DND-41 (cell line): ENCODE results near the gene DYNC1LI2.

ENCODE experiments used
- ATAC-seq: fragments of 200-7000 bp; cut with Tn5 transposase; 3 replicates; pipeline ENCODE4 v1.9.1; 2021; ENCODE audit warnings: low read depth; ENCODE audit not compliant: insufficient read depth
- DNase-seq: peaks from one replicate; pipeline ENCODE4 v3.0.0-alpha.2; 2020
- H2AFZ ChIP-seq: 2 replicates; pipeline ENCODE4 v1.6.0; 2012; ENCODE audit warnings: low read depth, low read length
- H3K27ac ChIP-seq: 2 replicates; pipeline ENCODE4 v1.5.1; 2012; ENCODE audit warnings: low read length, inconsistent platforms
- H3K27me3 ChIP-seq: fragments of 200-600 bp; sonication (generic); 2 replicates; pipeline ENCODE4 v1.6.0; 2012; ENCODE audit warnings: low read length, mild to moderate bottlenecking, inconsistent platforms; ENCODE audit not compliant: insufficient read depth, poor library complexity
- H3K36me3 ChIP-seq: 2 replicates; pipeline ENCODE4 v1.5.1; 2012; ENCODE audit warnings: low read length, inconsistent platforms; ENCODE audit not compliant: insufficient read depth
- H3K4me1 ChIP-seq: 2 replicates; pipeline ENCODE4 v1.5.1; 2012; ENCODE audit warnings: mild to moderate bottlenecking, low read length; ENCODE audit not compliant: insufficient read depth
- H3K4me2 ChIP-seq: 2 replicates; pipeline ENCODE4 v1.6.0; 2012; ENCODE audit warnings: mild to moderate bottlenecking, moderate library complexity, low read length, inconsistent platforms; ENCODE audit not compliant: insufficient read depth
- H3K4me3 ChIP-seq, 2 experiments: fragments of 200-600 bp in 1 of 2; shearing (Covaris generic) in 1 of 2; 2 replicates each; pipeline ENCODE4 v1.5.1; 2012 to 2016; ENCODE audit warnings: inconsistent platforms in 2 of 2, low read length in 2 of 2, mild to moderate bottlenecking in 2 of 2, low read depth in 1 of 2, moderate library complexity in 1 of 2
- H3K79me2 ChIP-seq: 2 replicates; pipeline ENCODE4 v1.6.0; 2012; ENCODE audit warnings: low read length, inconsistent platforms; ENCODE audit not compliant: insufficient read depth
- H3K9ac ChIP-seq: 2 replicates; pipeline ENCODE4 v1.6.0; 2012; ENCODE audit warnings: low read depth, mild to moderate bottlenecking, inconsistent platforms, low read length, moderate library complexity
- H3K9me3 ChIP-seq: 2 replicates; pipeline ENCODE4 v1.5.1; 2012; ENCODE audit warnings: low read length, moderate library complexity, mild to moderate bottlenecking, inconsistent platforms; ENCODE audit not compliant: insufficient read depth, severe bottlenecking
- H4K20me1 ChIP-seq: 2 replicates; pipeline ENCODE4 v1.6.0; 2012; ENCODE audit warnings: low read length; ENCODE audit not compliant: insufficient read depth
- EZH2 ChIP-seq: IDR thresholded peaks from 3 replicates; pipeline ENCODE4 v1.6.1; 2012; ENCODE audit warnings: borderline replicate concordance, low read depth, mild to moderate bottlenecking, moderate library complexity, low read length, inconsistent platforms; ENCODE audit not compliant: severe bottlenecking
- TF ChIP-seq, protein P1 (sequence below): IDR thresholded peaks from 2 replicates; pipeline ENCODE4 v1.5.1; 2012; ENCODE audit warnings: borderline replicate concordance, low read length, moderate library complexity, mild to moderate bottlenecking; ENCODE audit not compliant: poor library complexity, severe bottlenecking; ENCODE audit errors: extremely low read depth

Gene DYNC1LI2

DNA sequence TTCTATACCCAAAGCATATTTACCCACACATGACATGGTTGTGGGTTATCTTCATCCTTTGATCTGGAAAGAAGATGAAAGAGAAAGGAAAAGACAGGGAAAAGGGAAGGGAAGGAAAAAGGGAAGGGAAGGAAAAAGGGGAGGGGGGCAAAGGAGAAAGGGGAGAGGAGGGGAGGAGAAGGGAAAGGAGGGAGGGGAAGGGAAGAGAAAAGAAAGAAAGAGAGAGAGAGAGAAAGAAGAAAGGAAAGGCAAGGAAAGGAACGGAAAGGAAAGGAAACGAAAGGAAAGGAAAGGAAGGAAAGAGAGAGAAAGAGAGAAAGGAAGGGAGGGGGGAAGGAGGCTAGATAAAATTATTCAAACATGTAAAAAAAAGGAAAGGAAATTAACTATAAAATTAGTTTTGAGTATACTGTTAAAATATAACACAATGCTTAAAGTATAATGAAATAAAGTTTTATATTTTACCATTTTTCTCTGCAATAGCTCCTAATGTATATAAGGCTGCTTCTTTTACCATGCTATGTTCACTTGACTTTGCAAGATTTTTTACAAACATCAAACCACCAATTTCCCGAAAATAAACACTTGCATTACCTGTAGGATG, 38.8 kb upstream of the DYNC1LI2 start:
- Histone ChIP-seq H3K4me2 (no peak overlapping the region), H2AFZ (no peak overlapping the region), H3K4me1 (no peaks in the 10 kb centered on the region), H3K27me3 (peaks cover 3% of the 10 kb centered on the region), H3K9me3 (no peaks in the 10 kb centered on the region), H3K36me3 (no peaks in the 10 kb centered on the region), H4K20me1 (no peaks in the 10 kb centered on the region), H3K4me3 (no peak overlapping the region), H3K79me2 (no peaks in the 10 kb centered on the region), H3K9ac (no peak overlapping the region), H3K27ac (no peak overlapping the region)
- no peak for ATAC-seq
- TF ChIP-seq, protein P1, sequence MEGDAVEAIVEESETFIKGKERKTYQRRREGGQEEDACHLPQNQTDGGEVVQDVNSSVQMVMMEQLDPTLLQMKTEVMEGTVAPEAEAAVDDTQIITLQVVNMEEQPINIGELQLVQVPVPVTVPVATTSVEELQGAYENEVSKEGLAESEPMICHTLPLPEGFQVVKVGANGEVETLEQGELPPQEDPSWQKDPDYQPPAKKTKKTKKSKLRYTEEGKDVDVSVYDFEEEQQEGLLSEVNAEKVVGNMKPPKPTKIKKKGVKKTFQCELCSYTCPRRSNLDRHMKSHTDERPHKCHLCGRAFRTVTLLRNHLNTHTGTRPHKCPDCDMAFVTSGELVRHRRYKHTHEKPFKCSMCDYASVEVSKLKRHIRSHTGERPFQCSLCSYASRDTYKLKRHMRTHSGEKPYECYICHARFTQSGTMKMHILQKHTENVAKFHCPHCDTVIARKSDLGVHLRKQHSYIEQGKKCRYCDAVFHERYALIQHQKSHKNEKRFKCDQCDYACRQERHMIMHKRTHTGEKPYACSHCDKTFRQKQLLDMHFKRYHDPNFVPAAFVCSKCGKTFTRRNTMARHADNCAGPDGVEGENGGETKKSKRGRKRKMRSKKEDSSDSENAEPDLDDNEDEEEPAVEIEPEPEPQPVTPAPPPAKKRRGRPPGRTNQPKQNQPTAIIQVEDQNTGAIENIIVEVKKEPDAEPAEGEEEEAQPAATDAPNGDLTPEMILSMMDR: no peak
- TF ChIP-seq EZH2: no peak
- no peak for DNase-seq

- H3K79me2 ChIP-seq: no peaks in the 10 kb centered on the region
- no peaks in the 10 kb centered on the region for H4K20me1 ChIP-seq
- H3K9me3 ChIP-seq: no peaks in the 10 kb centered on the region
- DNase-seq: no peak
- H3K4me2 ChIP-seq: no peak overlapping the region
- no peaks in the 10 kb centered on the region for H3K36me3 ChIP-seq
- ATAC-seq: no peak
- no peak overlapping the region for H3K27ac ChIP-seq
- no peaks in the 10 kb centered on the region for H3K4me1 ChIP-seq
- H3K27me3 ChIP-seq: peaks cover 3% of the 10 kb centered on the region
- H3K9ac ChIP-seq: no peak overlapping the region
- TF ChIP-seq, protein P1: no peak
- no peak for TF ChIP-seq EZH2
- H3K4me3 ChIP-seq: no peak overlapping the region
- H2AFZ ChIP-seq: no peak overlapping the region
These were observed 36.0 kb upstream of the DYNC1LI2 start for GRCh38 chr16:66787427-66787826.

DNA sequence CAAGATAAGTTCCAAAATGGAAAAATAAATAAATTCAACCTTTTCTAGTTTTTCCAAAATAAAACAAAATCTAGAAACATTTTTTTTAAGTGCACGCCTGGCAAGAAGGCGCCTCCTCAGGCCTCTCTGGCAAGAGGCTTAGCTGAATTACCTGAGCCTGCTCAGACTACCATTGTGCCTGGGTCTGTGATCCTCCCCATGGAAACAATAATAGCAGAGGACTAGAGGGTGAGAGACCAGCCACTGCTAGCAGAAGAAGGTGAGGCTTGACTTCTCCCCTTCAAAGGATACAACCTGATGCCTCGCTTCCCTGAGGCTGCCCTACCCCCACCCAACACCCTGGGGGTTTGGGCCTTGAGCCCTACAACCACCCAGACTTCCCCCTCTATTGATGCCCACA, 35.1 kb upstream of the DYNC1LI2 start:
- no peaks in the 10 kb centered on the region for H4K20me1 ChIP-seq
- H2AFZ ChIP-seq: no peak overlapping the region
- no peak overlapping the region for H3K27ac ChIP-seq
- H3K27me3 ChIP-seq: peaks cover 3% of the 10 kb centered on the region
- no peaks in the 10 kb centered on the region for H3K36me3 ChIP-seq
- no peak overlapping the region for H3K9ac ChIP-seq
- H3K4me3 ChIP-seq: no peak overlapping the region
- DNase-seq (no peak), ATAC-seq (no peak)
- TF ChIP-seq EZH2: no peak
- TF ChIP-seq, protein P1: no peak
- H3K79me2 ChIP-seq: no peaks in the 10 kb centered on the region
- no peaks in the 10 kb centered on the region for H3K9me3 ChIP-seq
- no peaks in the 10 kb centered on the region for H3K4me1 ChIP-seq
- H3K4me2 ChIP-seq: no peak overlapping the region

GRCh38 chr16:66776457-66776856, 25.0 kb upstream of the DYNC1LI2 start:
- Histone ChIP-seq H3K4me3 (no peak overlapping the region), H3K27me3 (no peaks in the 10 kb centered on the region), H3K4me1 (no peaks in the 10 kb centered on the region), H3K27ac (no peak overlapping the region), H3K79me2 (no peaks in the 10 kb centered on the region), H3K36me3 (no peaks in the 10 kb centered on the region), H3K9ac (no peak overlapping the region), H3K9me3 (no peaks in the 10 kb centered on the region), H2AFZ (no peak overlapping the region), H3K4me2 (no peak overlapping the region), H4K20me1 (no peaks in the 10 kb centered on the region)
- TF ChIP-seq EZH2: no peak
- TF ChIP-seq, protein P1: no peak
- ATAC-seq: no peak
- DNase-seq: no peak
